ENCODE data around the gene ARF3. TPM values are rescaled to one million over a fixed set of nuclear protein-coding genes. Genes with fewer than 3 reads are reported as not detected.

Gene ARF3
- total and polyA plus RNA-seq, 9 of the 15 experiments (the other 6 are each of a cell fraction or from before 2014, with no cell fraction given) = 5.9 to 170 (median 64.4) TPM

DNA sequence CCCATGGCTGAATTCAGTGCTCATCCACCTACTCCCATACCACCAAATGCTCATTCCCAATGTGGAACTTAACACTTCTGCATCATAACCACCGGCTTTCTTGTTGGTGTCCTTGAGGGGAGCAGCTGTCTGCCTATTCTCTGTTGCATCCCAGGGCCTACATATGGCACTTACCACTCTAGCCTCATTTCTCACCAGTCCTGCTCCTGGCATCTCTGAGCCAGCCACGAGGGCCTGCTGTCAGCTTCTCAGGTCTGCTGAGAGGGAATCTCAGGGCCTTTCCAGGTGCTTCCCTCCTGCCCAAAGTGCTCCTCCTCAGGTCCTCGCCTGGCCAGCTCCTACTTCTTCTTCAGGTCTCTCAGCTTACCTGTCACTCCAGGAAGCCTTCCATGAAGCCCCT, 67.6 kb downstream of the ARF3 start:
- FAIRE-seq (no peak), ATAC-seq (no peak), DNase-seq (ENCODE audit: extremely low read depth in 1 of 4, low spot score in 3 of 4) (no peak)
- H4K20me1 ChIP-seq (replicated peaks; ENCODE audit: control insufficient read depth, insufficient read depth, low read length) = no peaks in the 10 kb centered on the region
- in situ Hi-C loops (cut with MboI) (no loop called here), intact Hi-C loops (cut with micrococcal nuclease) (loop anchor here (1.0 to 5.0 kb wide), 3 partner anchors 36 to 137 kb away; no protein-coding TSS in a partner anchor)
- no peak overlapping the region for H3K27ac ChIP-seq (ENCODE audit: extremely low read depth, low read depth, low read length)
- peaks cover 5 to 6% of the 10 kb centered on the region in 2 experiments; a peak in 4 of 5 replicates for H3K4me1 ChIP-seq (replicated peaks in 1 of 2; ENCODE audit: control insufficient read depth in 2 of 2, insufficient read depth in 2 of 2, low read length in 2 of 2)
- 0 out of 4 replicates have a peak overlapping the region, but pooled peaks of 1 of the 2 experiments have one; percentile 33 for H3K9ac ChIP-seq (ENCODE audit: insufficient read depth in 1 of 2, low read depth in 2 of 2, low read length in 2 of 2)
- no peak overlapping the region for H2AFZ ChIP-seq (ENCODE audit: low read depth, low read length)
- no peaks in the 10 kb centered on the region for H3K9me3 ChIP-seq (replicated peaks; ENCODE audit: control insufficient read depth, insufficient read depth, low read depth, low read length)
- no peak for TF ChIP-seq ZBTB1 (CRISPR knock-in tag; IDR thresholded peaks at IDR 0.05; ENCODE audit: borderline replicate concordance, low read depth)
- TF ChIP-seq HNRNPK (IDR thresholded peaks at IDR 0.05; ENCODE audit: low read depth, low read length, poor library complexity, severe bottlenecking) = no peak
- no peak for TF ChIP-seq RBM17 (IDR thresholded peaks at IDR 0.05; ENCODE audit: borderline replicate concordance, low read depth, low read length)
- no peak for TF ChIP-seq TRIM28 (IDR thresholded peaks at IDR 0.05)
- TF ChIP-seq ZNF311 (CRISPR knock-in tag; IDR thresholded peaks at IDR 0.05) = no peak
- TF ChIP-seq RBM25 (IDR thresholded peaks at IDR 0.05; ENCODE audit: low read depth, low read length, severe bottlenecking) = no peak
- TF ChIP-seq FOXM1 (IDR thresholded peaks at IDR 0.05; ENCODE audit: low read depth) = no peak
- no peak for TF ChIP-seq FOXM1 (CRISPR knock-in tag; IDR thresholded peaks at IDR 0.05; ENCODE audit: low read depth)
- no peak for TF ChIP-seq JUND (IDR thresholded peaks at IDR 0.05; ENCODE audit: borderline replicate concordance, low read depth, low read length)
- no peak for TF ChIP-seq JUND (tag; IDR thresholded peaks at IDR 0.05; ENCODE audit: borderline replicate concordance, low read depth, low read length)
- TF ChIP-seq ERF (CRISPR knock-in tag; IDR thresholded peaks at IDR 0.05) = no peak
- TF ChIP-seq, protein P1, sequence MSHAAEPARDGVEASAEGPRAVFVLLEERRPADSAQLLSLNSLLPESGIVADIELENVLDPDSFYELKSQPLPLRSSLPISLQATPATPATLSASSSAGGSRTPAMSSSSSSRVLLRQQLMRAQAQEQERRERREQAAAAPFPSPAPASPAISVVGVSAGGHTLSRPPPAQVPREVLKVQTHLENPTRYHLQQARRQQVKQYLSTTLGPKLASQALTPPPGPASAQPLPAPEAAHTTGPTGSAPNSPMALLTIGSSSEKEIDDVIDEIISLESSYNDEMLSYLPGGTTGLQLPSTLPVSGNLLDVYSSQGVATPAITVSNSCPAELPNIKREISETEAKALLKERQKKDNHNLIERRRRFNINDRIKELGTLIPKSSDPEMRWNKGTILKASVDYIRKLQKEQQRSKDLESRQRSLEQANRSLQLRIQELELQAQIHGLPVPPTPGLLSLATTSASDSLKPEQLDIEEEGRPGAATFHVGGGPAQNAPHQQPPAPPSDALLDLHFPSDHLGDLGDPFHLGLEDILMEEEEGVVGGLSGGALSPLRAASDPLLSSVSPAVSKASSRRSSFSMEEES (CRISPR knock-in tag; IDR thresholded peaks at IDR 0.05) = no peak
- H3K4me2 ChIP-seq (ENCODE audit: insufficient read depth, low read length) = no peak overlapping the region
- ChIA-PET CTCF (ENCODE audit: low intra/inter-chr PET ratio) (interaction anchor here (3.0 kb wide), 1 partner anchor 37 kb away, joined by 47 read pairs; the partner anchor contains the start of gene DDX23), POLR2A (interaction anchor here (0.6 to 5.0 kb wide), 6 partner anchors 23 to 442 kb away, joined by 3 to 23 read pairs (median 4); partner anchors contain the start of genes DDX23 and RND1)
- BruUV-seq (replicated peaks) = no TSS peak
- no peaks in the 10 kb centered on the region for H3K79me2 ChIP-seq (ENCODE audit: control insufficient read depth, insufficient read depth, low read length)
- no peaks in the 10 kb centered on the region for H3K36me3 ChIP-seq (ENCODE audit: control insufficient read depth, insufficient read depth, low read length)
- no peak overlapping the region for H3K4me3 ChIP-seq
- 25% methylated on average over 3 of the region's 3 CpGs for WGBS (ENCODE audit: insufficient coverage, low coverage, missing lambda C conversion rate)
- H3K9me1 ChIP-seq (ENCODE audit: control insufficient read depth, insufficient read depth, low read length) = no peaks in the 10 kb centered on the region
- H3K27me3 ChIP-seq (ENCODE audit: control insufficient read depth in 2 of 2, insufficient read depth in 2 of 2, low read length in 2 of 2) = peaks cover 5 to 7% of the 10 kb centered on the region in 2 experiments; a peak in 2 of 5 replicates

Small RNA genes lying within 50 kb of the gene (small RNA-seq; reads per million reads assigned to genes)
- gene AC073610.1 (not detected), gene RNU6-600P (not detected), gene RNU6-940P (not detected)

Other genes with a start within 250 kb of the ARF3 start
Only the 7 nearest of the 16 such genes appear.
- 0.33 and 0.73 TPM in 2 replicates for gene RND1, start 91.6 kb downstream of the ARF3 start, total RNA-seq (2014; rRNA removed)
- 0.06 and 0.22 TPM in 2 replicates for gene RND1, start 91.6 kb downstream of the ARF3 start, total RNA-seq (2014; rRNA removed; fragmentation: Illumina TruSeq; extraction: Trizol)
- 0.18 and 0.23 TPM in 2 replicates for gene RND1, start 91.6 kb downstream of the ARF3 start, total RNA-seq (2015; rRNA removed; fragmentation: Illumina TruSeq; extraction: Trizol)
- gene RND1, start 91.6 kb downstream of the ARF3 start, total RNA-seq (2021) = 0.36 and 0.78 TPM in 2 replicates
- gene RND1, start 91.6 kb downstream of the ARF3 start, polyA plus RNA-seq (2011; rRNA removed) = 0.56 and 0.58 TPM in 2 replicates
- gene RND1, start 91.6 kb downstream of the ARF3 start, polyA plus RNA-seq (2014; fragmentation: Illumina TruSeq; extraction: Trizol) = 0.48 and 0.58 TPM in 2 replicates
- gene RND1, start 91.6 kb downstream of the ARF3 start, polyA plus RNA-seq (2014; fragmentation: Nextera tagmentation; extraction: Ambion mirVana) = not detected
- gene RND1, start 91.6 kb downstream of the ARF3 start, polyA plus RNA-seq (2014; rRNA removed) = 0.60 TPM in 1 of 2 replicates, not detected in the other
- 2.3 TPM in 2 replicates for gene FKBP11, start 32.0 kb downstream of the ARF3 start, total RNA-seq (2014; rRNA removed)
- 5.4 and 6.6 TPM in 2 replicates for gene FKBP11, start 32.0 kb downstream of the ARF3 start, total RNA-seq (2014; rRNA removed; fragmentation: Illumina TruSeq; extraction: Trizol)
- gene FKBP11, start 32.0 kb downstream of the ARF3 start, total RNA-seq (2015; rRNA removed; fragmentation: Illumina TruSeq; extraction: Trizol) = 5.8 TPM in 2 replicates
- gene FKBP11, start 32.0 kb downstream of the ARF3 start, total RNA-seq (2021) = 6.8 and 7.4 TPM in 2 replicates
- gene FKBP11, start 32.0 kb downstream of the ARF3 start, polyA plus RNA-seq (2011; rRNA removed) = 7.8 and 9.1 TPM in 2 replicates
- gene FKBP11, start 32.0 kb downstream of the ARF3 start, polyA plus RNA-seq (2014; fragmentation: Illumina TruSeq; extraction: Trizol) = 5.3 and 5.6 TPM in 2 replicates
- 1 to 10 TPM; 1.6 to 3.3 TPM for gene FKBP11, start 32.0 kb downstream of the ARF3 start, polyA plus RNA-seq (2014; fragmentation: Nextera tagmentation; extraction: Ambion mirVana)
- 7.4 and 8.2 TPM in 2 replicates for gene FKBP11, start 32.0 kb downstream of the ARF3 start, polyA plus RNA-seq (2014; rRNA removed)
- gene WNT10B, start 14.2 kb upstream of the ARF3 start, total RNA-seq (2014; rRNA removed) = 2.1 and 2.4 TPM in 2 replicates
- 1.2 and 1.3 TPM in 2 replicates for gene WNT10B, start 14.2 kb upstream of the ARF3 start, total RNA-seq (2014; rRNA removed; fragmentation: Illumina TruSeq; extraction: Trizol)
- gene WNT10B, start 14.2 kb upstream of the ARF3 start, total RNA-seq (2015; rRNA removed; fragmentation: Illumina TruSeq; extraction: Trizol) = 0.53 and 0.69 TPM in 2 replicates
- gene WNT10B, start 14.2 kb upstream of the ARF3 start, total RNA-seq (2021) = 2.4 and 2.6 TPM in 2 replicates
- gene WNT10B, start 14.2 kb upstream of the ARF3 start, polyA plus RNA-seq (2011; rRNA removed) = 1.8 and 2.2 TPM in 2 replicates
- 1.8 and 1.9 TPM in 2 replicates for gene WNT10B, start 14.2 kb upstream of the ARF3 start, polyA plus RNA-seq (2014; fragmentation: Illumina TruSeq; extraction: Trizol)
- under 1 TPM; 0.25 to 0.31 TPM for gene WNT10B, start 14.2 kb upstream of the ARF3 start, polyA plus RNA-seq (2014; fragmentation: Nextera tagmentation; extraction: Ambion mirVana)
- gene WNT10B, start 14.2 kb upstream of the ARF3 start, polyA plus RNA-seq (2014; rRNA removed) = 0.91 and 2.3 TPM in 2 replicates
- not detected in 2 replicates for gene WNT1, start 20.8 kb upstream of the ARF3 start, total RNA-seq (2014; rRNA removed)
- not detected in 2 replicates for gene WNT1, start 20.8 kb upstream of the ARF3 start, total RNA-seq (2014; rRNA removed; fragmentation: Illumina TruSeq; extraction: Trizol)
- not detected in 2 replicates for gene WNT1, start 20.8 kb upstream of the ARF3 start, total RNA-seq (2015; rRNA removed; fragmentation: Illumina TruSeq; extraction: Trizol)
- gene WNT1, start 20.8 kb upstream of the ARF3 start, total RNA-seq (2021) = not detected in 2 replicates
- not detected in 2 replicates for gene WNT1, start 20.8 kb upstream of the ARF3 start, polyA plus RNA-seq (2011; rRNA removed)
- not detected in 2 replicates for gene WNT1, start 20.8 kb upstream of the ARF3 start, polyA plus RNA-seq (2014; fragmentation: Illumina TruSeq; extraction: Trizol)
- gene WNT1, start 20.8 kb upstream of the ARF3 start, polyA plus RNA-seq (2014; fragmentation: Nextera tagmentation; extraction: Ambion mirVana) = not detected
- gene WNT1, start 20.8 kb upstream of the ARF3 start, polyA plus RNA-seq (2014; rRNA removed) = 0.38 TPM in 1 of 2 replicates, not detected in the other
- 2.5 and 3.6 TPM in 2 replicates for gene DDN, start 41.9 kb upstream of the ARF3 start, total RNA-seq (2014; rRNA removed)
- 0.99 and 1.4 TPM in 2 replicates for gene DDN, start 41.9 kb upstream of the ARF3 start, total RNA-seq (2014; rRNA removed; fragmentation: Illumina TruSeq; extraction: Trizol)
- 2.3 and 2.5 TPM in 2 replicates for gene DDN, start 41.9 kb upstream of the ARF3 start, total RNA-seq (2015; rRNA removed; fragmentation: Illumina TruSeq; extraction: Trizol)
- gene DDN, start 41.9 kb upstream of the ARF3 start, total RNA-seq (2021) = 3.4 and 3.6 TPM in 2 replicates
- gene DDN, start 41.9 kb upstream of the ARF3 start, polyA plus RNA-seq (2011; rRNA removed) = 0.31 and 0.42 TPM in 2 replicates
- gene DDN, start 41.9 kb upstream of the ARF3 start, polyA plus RNA-seq (2014; fragmentation: Illumina TruSeq; extraction: Trizol) = 1.6 and 1.9 TPM in 2 replicates
- gene DDN, start 41.9 kb upstream of the ARF3 start, polyA plus RNA-seq (2014; fragmentation: Nextera tagmentation; extraction: Ambion mirVana) = under 1 TPM; 0.03 to 0.13 TPM
- 2.2 and 2.4 TPM in 2 replicates for gene DDN, start 41.9 kb upstream of the ARF3 start, polyA plus RNA-seq (2014; rRNA removed)
- 51.1 and 51.6 TPM in 2 replicates for gene PRKAG1, start 61.3 kb upstream of the ARF3 start, total RNA-seq (2014; rRNA removed)
- gene PRKAG1, start 61.3 kb upstream of the ARF3 start, total RNA-seq (2014; rRNA removed; fragmentation: Illumina TruSeq; extraction: Trizol) = 79.1 and 86.8 TPM in 2 replicates
- gene PRKAG1, start 61.3 kb upstream of the ARF3 start, total RNA-seq (2015; rRNA removed; fragmentation: Illumina TruSeq; extraction: Trizol) = 74.0 and 75.0 TPM in 2 replicates
- 49.3 and 51.9 TPM in 2 replicates for gene PRKAG1, start 61.3 kb upstream of the ARF3 start, total RNA-seq (2021)
- 109 TPM in 2 replicates for gene PRKAG1, start 61.3 kb upstream of the ARF3 start, polyA plus RNA-seq (2011; rRNA removed)
- 95.8 and 108 TPM in 2 replicates for gene PRKAG1, start 61.3 kb upstream of the ARF3 start, polyA plus RNA-seq (2014; fragmentation: Illumina TruSeq; extraction: Trizol)
- gene PRKAG1, start 61.3 kb upstream of the ARF3 start, polyA plus RNA-seq (2014; fragmentation: Nextera tagmentation; extraction: Ambion mirVana) = 100 to 1,000 TPM in 1 of 2 experiments, 10 to 100 TPM in 1; 82.7 to 126 TPM
- 59.7 and 64.5 TPM in 2 replicates for gene PRKAG1, start 61.3 kb upstream of the ARF3 start, polyA plus RNA-seq (2014; rRNA removed)
- 17.5 and 23.5 TPM in 2 replicates for gene KMT2D, start 103.3 kb upstream of the ARF3 start, total RNA-seq (2014; rRNA removed)
- gene KMT2D, start 103.3 kb upstream of the ARF3 start, total RNA-seq (2014; rRNA removed; fragmentation: Illumina TruSeq; extraction: Trizol) = 10.5 and 10.6 TPM in 2 replicates
- 13.7 and 20.1 TPM in 2 replicates for gene KMT2D, start 103.3 kb upstream of the ARF3 start, total RNA-seq (2015; rRNA removed; fragmentation: Illumina TruSeq; extraction: Trizol)
- 89.5 and 93.7 TPM in 2 replicates for gene KMT2D, start 103.3 kb upstream of the ARF3 start, total RNA-seq (2021)
- gene KMT2D, start 103.3 kb upstream of the ARF3 start, polyA plus RNA-seq (2011; rRNA removed) = 9.9 and 15.2 TPM in 2 replicates
- 53.8 and 73.7 TPM in 2 replicates for gene KMT2D, start 103.3 kb upstream of the ARF3 start, polyA plus RNA-seq (2014; fragmentation: Illumina TruSeq; extraction: Trizol)
- 1 to 10 TPM in 1 of 2 experiments, under 1 TPM in 1; 0.22 to 1.4 TPM for gene KMT2D, start 103.3 kb upstream of the ARF3 start, polyA plus RNA-seq (2014; fragmentation: Nextera tagmentation; extraction: Ambion mirVana)
- gene KMT2D, start 103.3 kb upstream of the ARF3 start, polyA plus RNA-seq (2014; rRNA removed) = 33.3 and 42.1 TPM in 2 replicates

All from K562 (cell line).